HG03460 (cell line): ENCODE data around the gene NSUN2.

ENCODE experiments used
- ATAC-seq: cut with Tn5 transposase; IDR thresholded peaks from one replicate; pipeline ENCODE4 v1.9.1; 2021; ENCODE audit not compliant: unreplicated experiment

Gene NSUN2

GRCh38 chr5:6606884-6607558 lies 25.8 kb downstream of the NSUN2 start:
- ATAC-seq = no peak

GRCh38 chr5:6604946-6605345 lies 27.9 kb downstream of the NSUN2 start:
- ATAC-seq = no peak

- no peak for ATAC-seq
These were observed 28.5 kb downstream of the NSUN2 start for GRCh38 chr5:6604341-6604740.

GRCh38 chr5:6603643-6604042 lies 29.2 kb downstream of the NSUN2 start:
- ATAC-seq = no peak

- no peak for ATAC-seq
These were observed 30.4 kb downstream of the NSUN2 start for GRCh38 chr5:6602441-6602840.

DNA sequence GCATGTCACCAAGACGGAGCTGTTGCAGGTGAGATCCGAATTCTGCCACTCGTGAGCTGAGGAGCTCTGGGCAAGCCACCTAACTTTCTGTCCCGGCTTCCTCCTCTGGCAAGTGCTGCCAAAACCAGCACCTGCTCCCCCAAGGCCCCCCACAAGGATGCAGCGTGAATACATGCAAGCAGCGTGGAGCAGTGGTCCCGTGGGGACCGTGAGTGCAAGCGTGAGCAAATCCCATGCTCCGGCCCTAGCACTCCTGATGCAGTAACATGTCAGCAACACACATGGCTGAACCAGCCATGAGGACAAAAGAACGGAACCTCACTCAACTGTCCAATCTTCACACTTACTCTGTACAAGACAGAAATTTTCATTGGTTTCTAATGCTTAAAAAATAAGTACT lies 31.0 kb downstream of the NSUN2 start:
- no peak for ATAC-seq

DNA sequence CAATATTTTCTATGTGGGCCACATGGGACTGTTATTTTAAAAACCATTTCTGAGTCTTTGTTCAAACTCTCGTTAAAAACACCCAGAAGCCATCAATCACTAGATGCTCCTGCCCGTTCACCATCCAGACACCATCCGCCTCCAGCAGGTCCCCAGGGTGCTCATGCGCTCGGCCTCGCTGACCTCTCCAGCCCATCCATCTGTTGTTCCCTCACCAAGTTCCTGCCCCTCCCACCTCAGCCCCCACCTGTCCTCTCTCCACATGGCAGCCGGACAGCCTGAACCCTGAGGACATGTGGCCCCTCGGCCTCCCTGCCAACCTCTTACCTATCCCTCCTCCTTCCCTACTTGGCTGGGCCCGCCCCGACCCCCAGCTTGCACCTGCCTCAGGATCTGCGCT lies 31.6 kb downstream of the NSUN2 start:
- no peak for ATAC-seq

DNA sequence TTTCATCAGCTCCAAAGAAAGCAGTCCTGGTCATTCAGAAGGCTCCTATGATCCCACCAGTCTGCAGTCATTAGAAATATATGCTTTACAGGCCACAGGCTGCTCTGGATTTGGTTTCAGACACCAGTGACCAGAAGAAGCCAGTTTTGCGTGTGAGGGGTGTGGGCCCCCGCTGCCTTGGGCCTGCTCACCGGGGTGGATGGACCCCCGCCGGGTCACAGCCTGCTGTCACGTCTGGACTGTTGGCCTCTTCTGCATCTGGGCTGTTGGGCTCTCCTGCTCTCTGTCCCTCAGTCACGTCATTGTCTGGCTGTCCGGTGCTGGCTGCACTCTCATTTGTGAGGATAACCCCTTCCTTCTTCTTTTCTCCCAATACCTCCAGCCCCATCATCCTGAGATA lies 33.1 kb downstream of the NSUN2 start:
- no peak for ATAC-seq

GRCh38 chr5:6598351-6598900 lies 34.4 kb downstream of the NSUN2 start:
- no peak for ATAC-seq

GRCh38 chr5:6597557-6597956 lies 35.3 kb downstream of the NSUN2 start:
- no peak for ATAC-seq

GRCh38 chr5:6596388-6596787 lies 36.5 kb downstream of the NSUN2 start:
- ATAC-seq = no peak

DNA sequence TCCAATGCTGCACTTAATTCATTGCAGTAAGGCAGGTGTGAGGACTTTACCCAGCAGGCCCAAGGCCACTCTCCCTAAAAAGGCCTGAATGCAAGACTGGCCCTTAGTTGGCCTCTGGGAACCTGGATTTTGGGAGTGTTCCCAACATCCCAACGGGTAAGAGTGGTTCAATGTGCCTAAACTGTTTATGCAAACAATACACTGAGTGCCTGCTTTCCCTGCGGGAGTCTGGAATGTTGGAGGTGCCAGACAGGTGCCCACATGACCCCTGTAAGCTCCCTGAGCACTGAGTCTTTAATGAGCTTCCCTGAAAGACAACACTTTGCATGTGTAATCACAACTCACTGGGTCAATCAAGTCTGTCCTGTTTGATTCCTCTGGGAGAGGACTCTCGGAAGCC lies 37.4 kb downstream of the NSUN2 start:
- no peak for ATAC-seq

GRCh38 chr5:6594066-6594465 lies 38.8 kb downstream of the NSUN2 start:
- no peak for ATAC-seq

- no peak for ATAC-seq
These were observed 39.5 kb downstream of the NSUN2 start for GRCh38 chr5:6593148-6594016.

GRCh38 chr5:6592601-6593000 lies 40.2 kb downstream of the NSUN2 start:
- ATAC-seq = no peak

GRCh38 chr5:6591671-6592288 lies 41.1 kb downstream of the NSUN2 start:
- ATAC-seq = no peak

DNA sequence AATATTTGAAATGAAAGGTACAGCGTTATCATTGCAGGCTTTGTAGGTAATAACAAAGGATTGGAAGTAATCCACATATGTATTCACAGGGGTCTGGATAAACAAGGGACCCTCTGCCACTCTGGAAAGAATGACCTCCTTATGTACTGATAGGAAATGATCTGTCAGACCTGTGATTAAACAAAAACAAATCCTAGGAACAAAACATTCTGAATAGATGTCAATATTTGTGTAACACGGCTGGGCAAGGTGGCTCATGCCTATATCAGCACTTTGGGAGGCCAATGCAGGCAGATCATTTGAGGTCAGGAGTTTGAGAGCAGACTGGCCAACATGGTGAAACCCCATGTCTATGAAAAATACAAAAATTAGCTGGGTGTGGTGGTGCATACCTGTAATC lies 42.3 kb downstream of the NSUN2 start:
- no peak for ATAC-seq

DNA sequence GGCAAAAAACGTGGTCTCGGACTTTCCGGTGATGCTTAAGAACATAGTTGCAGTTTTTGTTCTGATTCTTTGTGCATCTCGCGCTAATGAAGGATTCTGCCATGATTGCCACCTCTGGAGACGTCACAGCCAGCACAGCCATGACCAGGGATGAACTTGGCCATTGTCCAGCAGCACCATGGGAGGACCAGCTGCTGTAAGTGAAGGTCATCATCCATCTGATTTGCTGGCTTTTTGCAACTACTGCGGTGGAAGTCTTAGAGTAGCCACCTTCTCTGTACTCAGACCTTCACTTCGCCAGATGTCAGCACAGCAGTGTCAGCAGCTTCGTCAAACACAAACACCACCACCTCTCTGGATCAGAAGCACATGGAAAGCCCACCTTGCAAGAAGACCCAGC lies 45.7 kb downstream of the NSUN2 start:
- ATAC-seq = no peak

DNA sequence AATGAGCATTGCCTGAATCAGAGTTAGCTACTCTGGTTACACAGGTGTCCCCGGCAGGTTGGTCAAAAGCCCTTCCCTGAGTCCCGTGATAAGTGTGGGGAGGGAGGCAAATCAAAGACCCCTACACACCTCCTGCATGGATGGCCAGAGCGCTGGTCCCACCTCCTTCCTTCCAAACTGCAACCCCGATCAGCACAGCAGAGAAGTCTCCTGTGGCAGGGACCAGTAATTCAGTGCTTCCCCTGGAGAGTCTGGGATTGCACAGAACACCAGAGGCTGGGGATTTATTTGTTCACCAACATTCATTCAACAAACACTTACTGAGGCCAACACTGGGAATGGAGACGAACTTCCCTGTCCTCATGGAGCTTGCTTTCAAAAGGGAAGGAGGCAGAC lies 46.2 kb downstream of the NSUN2 start:
- no peak for ATAC-seq

GRCh38 chr5:6585939-6586646 lies 46.8 kb downstream of the NSUN2 start:
- ATAC-seq = no peak

DNA sequence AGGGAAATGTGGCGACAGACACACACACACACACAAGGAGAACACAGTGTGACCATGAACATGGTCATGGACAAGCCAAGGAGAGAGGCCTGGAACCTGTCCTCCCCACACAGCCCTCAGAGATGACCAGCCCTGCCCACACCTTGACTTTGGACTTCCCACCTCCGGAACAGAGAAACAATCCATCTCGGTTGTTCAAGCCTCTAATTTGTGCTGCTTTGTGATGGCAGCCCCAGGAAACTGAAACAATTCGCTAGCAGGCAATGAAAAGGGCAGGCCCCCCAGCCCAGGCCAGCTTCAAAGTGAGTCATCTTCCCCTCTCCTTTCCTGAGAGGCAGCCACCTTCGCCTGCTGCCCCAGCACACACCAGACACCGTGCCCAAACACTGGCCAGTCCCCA lies 47.7 kb downstream of the NSUN2 start:
- ATAC-seq = no peak
